ENCODE results near the gene HOXC5.

DNA sequence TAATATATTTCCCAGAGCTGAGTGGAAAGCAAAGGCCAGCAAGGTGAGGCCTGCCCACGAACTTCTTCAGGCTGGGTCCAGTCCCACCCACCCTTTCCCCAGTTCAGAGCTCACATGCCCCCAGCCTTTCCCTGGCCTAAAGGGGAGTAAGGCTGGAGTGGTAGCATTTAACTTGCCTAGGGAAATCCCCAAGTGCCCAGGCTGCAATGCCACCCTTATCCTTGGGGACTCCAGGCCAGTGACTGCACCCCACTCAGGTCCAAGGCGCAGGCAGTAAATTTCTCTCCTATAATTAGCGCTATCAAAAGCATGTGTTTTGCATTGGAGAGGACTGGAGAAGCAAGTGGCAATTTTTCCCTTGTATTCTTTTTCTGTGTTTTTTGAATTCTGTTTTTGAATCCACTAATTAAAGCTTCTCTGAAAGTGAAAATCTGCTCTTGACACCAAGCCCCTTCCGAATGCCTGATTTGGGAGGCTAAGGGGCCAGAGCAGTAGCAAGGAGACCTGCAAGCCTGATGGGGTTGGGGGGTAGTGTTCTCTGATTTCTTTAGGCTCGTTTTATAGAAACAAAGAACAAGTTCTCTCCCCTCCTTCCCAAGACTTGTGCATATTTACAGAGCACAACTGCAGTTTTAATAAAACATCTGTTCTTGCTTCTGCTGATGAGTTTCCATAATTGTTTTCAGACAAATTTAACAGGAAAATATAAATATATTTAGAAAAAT, 8.1 kb upstream of the HOXC5 start:
- TF ChIP-seq, protein P1, sequence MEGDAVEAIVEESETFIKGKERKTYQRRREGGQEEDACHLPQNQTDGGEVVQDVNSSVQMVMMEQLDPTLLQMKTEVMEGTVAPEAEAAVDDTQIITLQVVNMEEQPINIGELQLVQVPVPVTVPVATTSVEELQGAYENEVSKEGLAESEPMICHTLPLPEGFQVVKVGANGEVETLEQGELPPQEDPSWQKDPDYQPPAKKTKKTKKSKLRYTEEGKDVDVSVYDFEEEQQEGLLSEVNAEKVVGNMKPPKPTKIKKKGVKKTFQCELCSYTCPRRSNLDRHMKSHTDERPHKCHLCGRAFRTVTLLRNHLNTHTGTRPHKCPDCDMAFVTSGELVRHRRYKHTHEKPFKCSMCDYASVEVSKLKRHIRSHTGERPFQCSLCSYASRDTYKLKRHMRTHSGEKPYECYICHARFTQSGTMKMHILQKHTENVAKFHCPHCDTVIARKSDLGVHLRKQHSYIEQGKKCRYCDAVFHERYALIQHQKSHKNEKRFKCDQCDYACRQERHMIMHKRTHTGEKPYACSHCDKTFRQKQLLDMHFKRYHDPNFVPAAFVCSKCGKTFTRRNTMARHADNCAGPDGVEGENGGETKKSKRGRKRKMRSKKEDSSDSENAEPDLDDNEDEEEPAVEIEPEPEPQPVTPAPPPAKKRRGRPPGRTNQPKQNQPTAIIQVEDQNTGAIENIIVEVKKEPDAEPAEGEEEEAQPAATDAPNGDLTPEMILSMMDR (IDR thresholded peaks at IDR 0.05), result no peak
- no peak for TF ChIP-seq POLR2A (IDR thresholded peaks at IDR 0.05)
- no peak for TF ChIP-seq EP300 (IDR thresholded peaks at IDR 0.05)
